ENCODE results near the gene CPNE1. TPM values are rescaled to one million over a fixed set of nuclear protein-coding genes. Genes with fewer than 3 reads are reported as not detected.

Gene CPNE1
- total RNA-seq, 1 experiment from 2014 or later: 155 TPM

DNA sequence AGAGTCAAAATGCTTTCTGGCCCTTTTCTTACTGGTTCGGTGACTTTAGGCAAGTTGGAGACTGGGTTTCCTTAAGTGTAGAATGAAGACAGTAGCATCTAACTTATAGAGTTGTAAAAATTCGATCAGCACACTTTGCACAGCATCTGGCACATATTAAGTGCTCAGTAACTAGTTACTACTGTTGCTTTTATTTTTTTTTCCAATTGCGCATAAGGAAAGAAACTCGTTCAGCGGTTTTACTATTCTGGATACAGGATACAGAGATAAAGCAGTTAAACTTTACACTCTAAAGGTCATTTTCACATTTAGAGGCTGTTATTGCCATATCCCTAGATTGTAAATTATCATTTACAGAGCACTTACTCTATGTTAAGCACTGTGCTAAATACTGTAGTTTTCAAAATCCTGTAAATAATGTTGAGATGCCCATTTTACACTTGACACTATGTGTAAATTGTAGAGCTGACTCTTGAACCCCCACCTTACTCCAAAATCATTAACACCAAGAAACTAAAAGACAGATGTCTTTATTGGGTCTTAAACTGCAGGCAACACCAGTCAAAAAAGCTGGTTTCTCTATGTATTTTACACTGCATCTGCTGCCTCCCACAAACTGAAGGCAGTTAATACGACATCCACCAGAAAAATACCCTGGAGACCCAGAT, 35.4 kb upstream of the CPNE1 start:
- no peak overlapping the region for H3K18ac ChIP-seq (ENCODE audit: insufficient read length, low read depth, low read length)
- no peak for DNase-seq
- no peaks in the 10 kb centered on the region for H3K9me3 ChIP-seq (ENCODE audit: control insufficient read depth, low read depth, low read length)
- no peak overlapping the region for H2AK5ac ChIP-seq (ENCODE audit: insufficient read length, low read length)
- peaks cover 14 to 48% (median 34%) of the 10 kb centered on the region in 3 experiments; a peak in 6 of 7 replicates for H3K36me3 Mint-ChIP-seq (ENCODE audit: insufficient read depth in 1 of 3, low read depth in 3 of 3)
- no peak overlapping the region for H3K27ac ChIP-seq (ENCODE audit: insufficient read length, low read depth, low read length)
- no peak overlapping the region for H2BK20ac ChIP-seq (ENCODE audit: low read depth, low read length, poor library complexity, severe bottlenecking)
- no peak overlapping the region for H2BK15ac ChIP-seq (ENCODE audit: low read depth, low read length)
- no peak overlapping the region for H3K14ac ChIP-seq (ENCODE audit: insufficient read depth, low read length)
- H3K9me3 Mint-ChIP-seq: no peaks in the 10 kb centered on the region
- H3T11ph ChIP-seq (ENCODE audit: low read length): no peak overlapping the region
- no peak overlapping the region for H3K56ac ChIP-seq (ENCODE audit: insufficient read length, low read depth, low read length)
- H2BK5ac ChIP-seq (ENCODE audit: insufficient read length, low read length): no peak overlapping the region
- no peak overlapping the region for H2BK120ac ChIP-seq (ENCODE audit: low read depth, low read length, poor library complexity, severe bottlenecking)
- peak overlapping the region; percentile 94 for H3K4me2 ChIP-seq (ENCODE audit: insufficient read depth, insufficient read length, low read length)
- peaks cover 8% of the 10 kb centered on the region for H3K23me2 ChIP-seq (ENCODE audit: insufficient read length, low read depth, low read length, poor library complexity, severe bottlenecking)
- H2AFZ ChIP-seq (ENCODE audit: low read length): no peak overlapping the region
- no peaks in the 10 kb centered on the region for H3K4me1 ChIP-seq (ENCODE audit: insufficient read depth, low read length)
- no peak overlapping the region for H4K91ac ChIP-seq (ENCODE audit: insufficient read length, low read depth, low read length)
- no peak overlapping the region for H4K5ac ChIP-seq (ENCODE audit: insufficient read length, low read depth, low read length)
- no peak overlapping the region for H2BK12ac ChIP-seq (ENCODE audit: insufficient read length, low read depth, low read length)
- no peak overlapping the region for H3K23ac ChIP-seq (ENCODE audit: insufficient read length, low read depth, low read length)
- no peak overlapping the region for H3K4ac ChIP-seq (ENCODE audit: low read depth, low read length)
- H4K20me1 ChIP-seq (ENCODE audit: control insufficient read depth, insufficient read depth, insufficient read length): no peaks in the 10 kb centered on the region
- H3K79me1 ChIP-seq (ENCODE audit: insufficient read depth, low read depth, low read length, poor library complexity, severe bottlenecking): no peaks in the 10 kb centered on the region
- H3K4me3 Mint-ChIP-seq: peak overlapping the region; percentile 93 to 97
- peak overlapping the region; percentile 86 to 99 (median 97) for H3K27ac Mint-ChIP-seq
- H3K27me3 Mint-ChIP-seq (ENCODE audit: low read depth): peaks cover 2% of the 10 kb centered on the region; the same call in 1 of the 2 replicates
- TF ChIP-seq, protein P1, sequence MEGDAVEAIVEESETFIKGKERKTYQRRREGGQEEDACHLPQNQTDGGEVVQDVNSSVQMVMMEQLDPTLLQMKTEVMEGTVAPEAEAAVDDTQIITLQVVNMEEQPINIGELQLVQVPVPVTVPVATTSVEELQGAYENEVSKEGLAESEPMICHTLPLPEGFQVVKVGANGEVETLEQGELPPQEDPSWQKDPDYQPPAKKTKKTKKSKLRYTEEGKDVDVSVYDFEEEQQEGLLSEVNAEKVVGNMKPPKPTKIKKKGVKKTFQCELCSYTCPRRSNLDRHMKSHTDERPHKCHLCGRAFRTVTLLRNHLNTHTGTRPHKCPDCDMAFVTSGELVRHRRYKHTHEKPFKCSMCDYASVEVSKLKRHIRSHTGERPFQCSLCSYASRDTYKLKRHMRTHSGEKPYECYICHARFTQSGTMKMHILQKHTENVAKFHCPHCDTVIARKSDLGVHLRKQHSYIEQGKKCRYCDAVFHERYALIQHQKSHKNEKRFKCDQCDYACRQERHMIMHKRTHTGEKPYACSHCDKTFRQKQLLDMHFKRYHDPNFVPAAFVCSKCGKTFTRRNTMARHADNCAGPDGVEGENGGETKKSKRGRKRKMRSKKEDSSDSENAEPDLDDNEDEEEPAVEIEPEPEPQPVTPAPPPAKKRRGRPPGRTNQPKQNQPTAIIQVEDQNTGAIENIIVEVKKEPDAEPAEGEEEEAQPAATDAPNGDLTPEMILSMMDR (conservative IDR thresholded peaks at IDR 0.05): no peak
- H3K9ac ChIP-seq (ENCODE audit: extremely low read depth, insufficient read length, low read length): peak overlapping the region; percentile 87
- H3K27me3 ChIP-seq (ENCODE audit: insufficient read depth, low read length): no peaks in the 10 kb centered on the region
- no CpG with 5 or more reads among the region's 6 CpGs for WGBS (ENCODE audit: extremely low coverage, insufficient read length, low lambda C conversion rate)
- H3K4me1 Mint-ChIP-seq: peaks cover 17 to 18% of the 10 kb centered on the region in 2 experiments
- no peaks in the 10 kb centered on the region for H3K79me2 ChIP-seq (ENCODE audit: insufficient read depth, low read length)
- no peak overlapping the region for H4K8ac ChIP-seq (replicated peaks; ENCODE audit: insufficient read length, low read depth, low read length)

Measured in H9 (cell line).